Endodermal cell (in vitro differentiated cells): ENCODE results near the gene SH3BP2. TPM values are rescaled to one million over a fixed set of nuclear protein-coding genes. Genes with fewer than 3 reads are reported as not detected.

Source experiments
- DNase-seq: peaks from one replicate; pipeline ENCODE4 v3.0.0-alpha.2; 2017
- H3K27ac ChIP-seq: 2 replicates; pipeline ENCODE4 v1.5.1; 2013; ENCODE audit warnings: mild to moderate bottlenecking, low read depth, low read length, moderate library complexity
- H3K27me3 ChIP-seq: 2 replicates; pipeline ENCODE4 v1.6.1; 2013; ENCODE audit warnings: mild to moderate bottlenecking, low read length, moderate library complexity; ENCODE audit not compliant: insufficient read depth, control insufficient read depth, poor library complexity, severe bottlenecking
- H3K36me3 ChIP-seq: 2 replicates; pipeline ENCODE4 v1.7.0; 2013; ENCODE audit warnings: mild to moderate bottlenecking, low read length, moderate library complexity; ENCODE audit not compliant: control insufficient read depth, insufficient read depth
- H3K4me1 ChIP-seq: one replicate; pipeline ENCODE4 v1.7.0; 2013; ENCODE audit warnings: low read length; ENCODE audit not compliant: control insufficient read depth, insufficient read depth
- H3K4me3 ChIP-seq: 2 replicates; pipeline ENCODE4 v1.5.1; 2013; ENCODE audit warnings: mild to moderate bottlenecking, low read length, moderate library complexity
- H3K9ac ChIP-seq: 2 replicates; pipeline ENCODE4 v1.6.1; 2013; ENCODE audit warnings: mild to moderate bottlenecking, low read length, moderate library complexity; ENCODE audit not compliant: poor library complexity, severe bottlenecking; ENCODE audit errors: extremely low read depth
- H3K9me3 ChIP-seq: 2 replicates; pipeline ENCODE4 v1.6.1; 2013; ENCODE audit warnings: mild to moderate bottlenecking, low read length, moderate library complexity; ENCODE audit not compliant: control insufficient read depth
- H3K27ac Mint-ChIP-seq: 2 replicates; pipeline ENCODE4 v1.8.0; 2020; ENCODE audit warnings: mixed read lengths
- H3K27me3 Mint-ChIP-seq: 2 replicates; pipeline ENCODE4 v1.8.0; 2021; ENCODE audit warnings: mild to moderate bottlenecking, mixed read lengths; ENCODE audit not compliant: insufficient read depth
- H3K36me3 Mint-ChIP-seq: 2 replicates; pipeline ENCODE4 v1.8.0; 2020; ENCODE audit warnings: low read depth, mixed read lengths
- H3K4me1 Mint-ChIP-seq: 2 replicates; pipeline ENCODE4 v1.8.0; 2020; ENCODE audit warnings: mixed read lengths
- H3K4me3 Mint-ChIP-seq: 2 replicates; pipeline ENCODE4 v1.8.0; 2020; ENCODE audit warnings: mild to moderate bottlenecking, moderate library complexity, mixed read lengths
- H3K9me3 Mint-ChIP-seq: 2 replicates; pipeline ENCODE4 v1.8.0; 2020; ENCODE audit warnings: mild to moderate bottlenecking, mixed read lengths
- CTCF ChIP-seq: fragments of 200-600 bp; sonication (generic); conservative IDR thresholded peaks from 2 replicates; pipeline ENCODE4 v1.5.0; 2021; ENCODE audit warnings: antibody characterized with exemption, mild to moderate bottlenecking
- WGBS, 2 experiments: methylation state at CpG; one replicate each; pipeline versions ENCODE4 v1.1.5 to v1.1.7; 2013; ENCODE audit warnings: missing lambda C conversion rate in 2 of 2, mixed read lengths in 1 of 2; ENCODE audit not compliant: insufficient coverage in 1 of 2, insufficient read length in 1 of 2; 5-methylcytosine and 5-hydroxymethylcytosine counted together
- total RNA-seq, 2 donors: library from RNA; stranded (reverse); fragmentation: NEBNext Ultra II Directional in 1 of 2; extraction: Animal tissue kit (Norgen Biotek cat#: 25700) in 1 of 2; gene quantifications; 2 replicates in 1 of 2; 3 replicates in 1 of 2; pipeline ENCODE4 v1.2.1, GENCODE V29; 2021

SH3BP2 gene
- total RNA-seq, 2 donors from 2014 or later, result 40.5 to 43.8 TPM

GRCh38 chr4:2807571-2807970 lies 14.7 kb downstream of the SH3BP2 start:
- H3K4me3 Mint-ChIP-seq, result no peak overlapping the region
- H3K27me3 Mint-ChIP-seq, result no peaks in the 10 kb centered on the region
- Histone ChIP-seq H3K9ac (no peak overlapping the region), H3K27ac (no peak overlapping the region), H3K4me1 (no peaks in the 10 kb centered on the region), H3K36me3 (no peaks in the 10 kb centered on the region), H3K27me3 (no peaks in the 10 kb centered on the region), H3K4me3 (no peak overlapping the region), H3K9me3 (no peaks in the 10 kb centered on the region)
- WGBS, 2 experiments, result 94 to 96% methylated on average over 12 to 13 of the region's 13 CpGs
- H3K4me1 Mint-ChIP-seq, result no peaks in the 10 kb centered on the region
- no peaks in the 10 kb centered on the region for H3K36me3 Mint-ChIP-seq
- no peaks in the 10 kb centered on the region for H3K9me3 Mint-ChIP-seq
- TF ChIP-seq CTCF, result no peak
- DNase-seq, result no peak
- H3K27ac Mint-ChIP-seq, result no peak overlapping the region

GRCh38 chr4:2808001-2808400 lies 15.1 kb downstream of the SH3BP2 start:
- Histone ChIP-seq H3K9me3 (no peaks in the 10 kb centered on the region), H3K4me3 (no peak overlapping the region), H3K4me1 (no peaks in the 10 kb centered on the region), H3K27ac (no peak overlapping the region), H3K9ac (no peak overlapping the region), H3K27me3 (no peaks in the 10 kb centered on the region), H3K36me3 (no peaks in the 10 kb centered on the region)
- Mint-ChIP-seq H3K9me3 (no peaks in the 10 kb centered on the region), H3K4me1 (no peaks in the 10 kb centered on the region), H3K27me3 (no peaks in the 10 kb centered on the region), H3K4me3 (no peak overlapping the region), H3K27ac (no peak overlapping the region), H3K36me3 (no peaks in the 10 kb centered on the region)
- no peak for DNase-seq
- 90 to 94% methylated on average over 4 to 7 of the region's 7 CpGs for WGBS, 2 experiments
- TF ChIP-seq CTCF, result no peak

- Histone ChIP-seq H3K9ac (no peak overlapping the region), H3K4me3 (no peak overlapping the region), H3K27me3 (no peaks in the 10 kb centered on the region), H3K36me3 (no peaks in the 10 kb centered on the region), H3K9me3 (no peaks in the 10 kb centered on the region), H3K4me1 (no peaks in the 10 kb centered on the region), H3K27ac (no peak overlapping the region)
- TF ChIP-seq CTCF, result no peak
- Mint-ChIP-seq H3K27ac (no peak overlapping the region), H3K4me3 (no peak overlapping the region), H3K9me3 (no peaks in the 10 kb centered on the region), H3K36me3 (no peaks in the 10 kb centered on the region), H3K27me3 (no peaks in the 10 kb centered on the region), H3K4me1 (no peaks in the 10 kb centered on the region)
- WGBS, 2 experiments, result 63 to 84% methylated on average over 7 to 10 of the region's 10 CpGs
- no peak for DNase-seq
Observed at GRCh38 chr4:2809610-2810180, 16.8 kb downstream of the SH3BP2 start.
